Sigmoid colon (tissue), 7 donors: Measurements from ENCODE around the gene CLCN2. TPM values are rescaled to one million over a fixed set of nuclear protein-coding genes. Genes with fewer than 3 reads are reported as not detected.
A peak's percentile ranks its signal among the peaks of the same experiment; 100 is the strongest.

Experiments used
- DNase-seq: peaks from one replicate; pipeline ENCODE4 v3.0.0-alpha.2; 2019
- H3K27ac ChIP-seq, 4 donors: fragments of 200-600 bp; sonication (generic); one replicate each; pipeline ENCODE4 v1.5.1; 2016 to 2019; ENCODE audit warnings: mild to moderate bottlenecking in 1 of 4
- H3K27me3 ChIP-seq, 3 donors: fragments of 200-600 bp; sonication (generic); one replicate each; pipeline ENCODE4 v1.5.1; 2019; ENCODE audit warnings: mild to moderate bottlenecking in 1 of 3
- H3K36me3 ChIP-seq, 4 donors: fragments of 200-600 bp; sonication (generic); one replicate each; pipeline ENCODE4 v1.5.1; 2016 to 2019
- H3K4me1 ChIP-seq, 4 donors: fragments of 200-600 bp; sonication (generic); one replicate each; pipeline ENCODE4 v1.5.1; 2017 to 2019
- H3K4me3 ChIP-seq, 4 donors: fragments of 200-600 bp; sonication (generic); one replicate each; pipeline ENCODE4 v1.5.1; 2017 to 2019; ENCODE audit warnings: mild to moderate bottlenecking in 2 of 4, moderate library complexity in 1 of 4
- H3K9me3 ChIP-seq, 4 donors: fragments of 200-600 bp in 3 of 4; sonication (generic) in 3 of 4; one replicate each; pipeline versions ENCODE4 v1.5.1 to v1.6.1; 2013 to 2019
- EP300 ChIP-seq, 4 donors: sonication (generic); formaldehyde crosslinking; IDR thresholded peaks; one replicate each; pipeline ENCODE4 v1.6.1; 2017; ENCODE audit warnings: antibody characterized with exemption in 4 of 4
- POLR2A ChIP-seq, 2 donors: fragments of 450-650 bp; IDR thresholded peaks; one replicate each; pipeline ENCODE4 v1.6.1; 2016; ENCODE audit warnings: antibody characterized with exemption in 2 of 2, mild to moderate bottlenecking in 2 of 2, moderate library complexity in 2 of 2
- POLR2AphosphoS5 ChIP-seq, 4 donors: sonication (generic); formaldehyde crosslinking; IDR thresholded peaks; one replicate each; pipeline ENCODE4 v1.6.1; 2017; ENCODE audit warnings: antibody characterized with exemption in 4 of 4
- WGBS, 2 donors: extraction: QIAGEN DNeasy Blood & Tissue Kit; methylation state at CpG; one replicate each; pipeline ENCODE4 v1.1.7; 2013; 5-methylcytosine and 5-hydroxymethylcytosine counted together
- intact Hi-C: fragments of 100-400 bp; cut with DNase I; formaldehyde crosslinking; loops from one replicate; pipeline ENCODE4 v1.15.1; 2023
- polyA plus RNA-seq, 3 donors: library from polyadenylated mRNA; stranded (reverse); fragments of 200-250 nt; gene quantifications; one replicate each; pipeline ENCODE4 v1.2.3, GENCODE V29; 2013
- total RNA-seq, 4 donors: library from RNA; depleted of rRNA; stranded (reverse); fragments of >200 nt; gene quantifications; one replicate each; pipeline ENCODE4 v1.1.0, GENCODE V29; 2016
- TF ChIP-seq, protein P1 (sequence below), 4 experiments: fragments of 450-650 bp in 3 of 4; fragments of 200-600 bp in 1 of 4; IDR thresholded peaks; one replicate each; pipeline ENCODE4 v1.5.1; 2016 to 2019; ENCODE audit warnings: antibody characterized with exemption in 4 of 4, mild to moderate bottlenecking in 3 of 4, moderate library complexity in 2 of 4
- donor health status: healthy with polysubstance abuse.
- donor health status: Bipolar disorder and iron deficiency.
- donor health status: healthy.

Gene CLCN2
- total and polyA plus RNA-seq, 7 donors = 1.6 to 30.2 (median 3.3) TPM

DNA sequence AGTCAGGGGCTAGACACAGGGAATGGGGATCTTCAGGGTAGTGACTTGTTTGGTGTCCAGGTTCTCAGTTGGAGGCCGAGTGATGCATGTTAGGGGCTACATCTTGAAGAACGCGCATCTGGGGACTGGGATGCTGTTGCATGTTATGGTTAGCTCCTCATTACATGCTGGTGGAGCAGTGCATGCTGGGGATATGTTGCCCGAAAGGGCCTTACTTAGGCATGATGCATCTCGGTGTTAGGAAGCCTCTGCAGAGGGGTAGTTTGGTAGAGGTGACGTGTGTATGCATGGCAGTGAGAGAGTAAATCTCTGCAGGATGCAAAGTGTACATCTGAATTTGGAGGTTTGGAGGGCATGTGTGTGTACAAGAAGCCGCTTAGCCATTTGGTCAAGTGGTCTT, 44.6 kb downstream of the CLCN2 start:
- H3K4me3 ChIP-seq = peak overlapping the region in 3 of 4 donors; percentile 68 to 93 (median 82)
- peaks cover 11 to 40% (median 29%) of the 10 kb centered on the region in 4 donors for H3K36me3 ChIP-seq
- H3K4me1 ChIP-seq = peaks cover 0 to 69% (median 62%) of the 10 kb centered on the region in 4 donors
- H3K27me3 ChIP-seq = no peaks in the 10 kb centered on the region
- peak overlapping the region; percentile 98 to 99 (median 98) for H3K27ac ChIP-seq
- intact Hi-C loops = no loop called here
- no peaks in the 10 kb centered on the region for H3K9me3 ChIP-seq
- no peak for DNase-seq
- no peak for TF ChIP-seq EP300 (IDR thresholded peaks at IDR 0.05)
- TF ChIP-seq POLR2AphosphoS5 (IDR thresholded peaks at IDR 0.05) = no peak
- TF ChIP-seq, protein P1, sequence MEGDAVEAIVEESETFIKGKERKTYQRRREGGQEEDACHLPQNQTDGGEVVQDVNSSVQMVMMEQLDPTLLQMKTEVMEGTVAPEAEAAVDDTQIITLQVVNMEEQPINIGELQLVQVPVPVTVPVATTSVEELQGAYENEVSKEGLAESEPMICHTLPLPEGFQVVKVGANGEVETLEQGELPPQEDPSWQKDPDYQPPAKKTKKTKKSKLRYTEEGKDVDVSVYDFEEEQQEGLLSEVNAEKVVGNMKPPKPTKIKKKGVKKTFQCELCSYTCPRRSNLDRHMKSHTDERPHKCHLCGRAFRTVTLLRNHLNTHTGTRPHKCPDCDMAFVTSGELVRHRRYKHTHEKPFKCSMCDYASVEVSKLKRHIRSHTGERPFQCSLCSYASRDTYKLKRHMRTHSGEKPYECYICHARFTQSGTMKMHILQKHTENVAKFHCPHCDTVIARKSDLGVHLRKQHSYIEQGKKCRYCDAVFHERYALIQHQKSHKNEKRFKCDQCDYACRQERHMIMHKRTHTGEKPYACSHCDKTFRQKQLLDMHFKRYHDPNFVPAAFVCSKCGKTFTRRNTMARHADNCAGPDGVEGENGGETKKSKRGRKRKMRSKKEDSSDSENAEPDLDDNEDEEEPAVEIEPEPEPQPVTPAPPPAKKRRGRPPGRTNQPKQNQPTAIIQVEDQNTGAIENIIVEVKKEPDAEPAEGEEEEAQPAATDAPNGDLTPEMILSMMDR (IDR thresholded peaks at IDR 0.05) = no peak
- no peak for TF ChIP-seq POLR2A (IDR thresholded peaks at IDR 0.05)
- 84 to 86% methylated on average over 7 of the region's 7 CpGs for WGBS, 2 donors

DNA sequence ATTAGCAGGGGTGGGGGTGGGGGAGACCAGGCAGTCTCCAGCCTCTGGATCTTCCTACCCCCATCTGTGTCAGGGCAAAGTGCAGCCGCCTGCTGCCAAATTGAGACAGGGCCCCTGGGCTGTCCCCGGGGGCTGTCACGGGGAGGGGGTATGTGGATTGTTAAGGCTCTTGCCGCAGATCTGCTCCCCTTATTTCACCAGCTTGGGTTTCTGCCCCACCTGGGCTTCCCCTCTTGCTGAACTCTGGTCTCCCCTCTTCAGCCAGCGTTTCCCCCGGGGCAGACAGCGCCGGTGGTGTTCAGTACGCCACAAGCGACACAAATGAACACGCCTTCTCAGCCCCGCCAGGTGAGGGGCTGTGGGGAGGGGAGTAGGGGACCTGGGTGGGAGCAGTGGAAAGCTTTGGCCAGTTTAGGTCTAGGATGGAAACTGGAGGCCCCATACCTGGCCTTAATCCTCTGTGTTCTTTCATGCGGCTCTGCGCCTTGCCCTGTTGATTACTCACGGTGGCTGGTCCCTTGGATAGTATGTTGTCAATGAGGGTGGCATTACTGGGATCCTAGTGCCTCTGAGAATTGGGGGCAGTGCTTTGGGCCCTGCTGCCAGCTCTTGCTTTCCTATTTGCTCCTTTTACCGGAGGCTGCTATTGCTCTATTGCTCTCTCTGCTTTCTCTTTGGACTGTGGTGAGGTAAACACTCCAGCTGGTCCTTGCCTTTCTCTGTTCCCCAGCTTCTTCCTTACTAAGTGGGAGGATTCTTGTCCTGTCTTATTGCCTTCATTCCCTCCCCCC, 45.3 kb downstream of the CLCN2 start:
- 12 to 45% methylated on average over 16 of the region's 16 CpGs for WGBS, 2 donors
- Histone ChIP-seq H3K9me3 (no peaks in the 10 kb centered on the region), H3K4me1 (peaks cover 0 to 62% (median 55%) of the 10 kb centered on the region in 4 donors), H3K36me3 (peaks cover 4 to 32% (median 22%) of the 10 kb centered on the region in 4 donors), H3K27me3 (no peaks in the 10 kb centered on the region), H3K27ac (peak overlapping the region; percentile 98 to 99 (median 98)), H3K4me3 (peak overlapping the region; percentile 68 to 93 (median 88))
- DNase-seq = no peak
- intact Hi-C loops = loop anchor here (2.0 kb wide), 1 partner anchor 47 kb away; no protein-coding TSS in a partner anchor
- no peak for TF ChIP-seq POLR2AphosphoS5 (IDR thresholded peaks at IDR 0.05)
- no peak for TF ChIP-seq POLR2A (IDR thresholded peaks at IDR 0.05)
- no peak for TF ChIP-seq EP300 (IDR thresholded peaks at IDR 0.05)
- TF ChIP-seq, protein P1 (IDR thresholded peaks at IDR 0.05) = no peak

DNA sequence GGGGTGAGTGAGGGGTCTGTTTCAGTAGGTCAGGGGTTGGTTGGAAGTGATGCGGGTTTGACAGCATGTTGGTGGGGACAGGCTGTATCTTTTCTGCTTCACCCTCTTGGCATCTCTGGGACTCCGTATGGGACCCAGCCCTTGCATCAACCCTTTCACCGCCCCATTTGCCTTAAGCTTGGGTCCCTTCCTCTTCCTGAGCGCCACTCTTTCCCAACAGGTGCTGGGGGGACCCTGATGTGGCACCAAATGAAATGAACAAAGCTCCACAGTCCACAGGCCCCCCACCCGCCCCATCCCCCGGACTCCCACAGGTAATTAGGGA, 45.9 kb downstream of the CLCN2 start:
- peak overlapping the region; percentile 98 to 99 (median 98) for H3K27ac ChIP-seq
- no peak for TF ChIP-seq POLR2AphosphoS5 (IDR thresholded peaks at IDR 0.05)
- 2 to 22% methylated on average over 6 of the region's 6 CpGs for WGBS, 2 donors
- peak overlapping the region; percentile 68 to 93 (median 88) for H3K4me3 ChIP-seq
- H3K27me3 ChIP-seq = no peaks in the 10 kb centered on the region
- H3K9me3 ChIP-seq = no peaks in the 10 kb centered on the region
- peaks cover 0 to 27% (median 17%) of the 10 kb centered on the region in 4 donors for H3K36me3 ChIP-seq
- DNase-seq = no peak
- H3K4me1 ChIP-seq = peaks cover 0 to 56% (median 49%) of the 10 kb centered on the region in 4 donors
- intact Hi-C loops = loop anchor here (2.0 kb wide), 1 partner anchor 47 kb away; no protein-coding TSS in a partner anchor

DNA sequence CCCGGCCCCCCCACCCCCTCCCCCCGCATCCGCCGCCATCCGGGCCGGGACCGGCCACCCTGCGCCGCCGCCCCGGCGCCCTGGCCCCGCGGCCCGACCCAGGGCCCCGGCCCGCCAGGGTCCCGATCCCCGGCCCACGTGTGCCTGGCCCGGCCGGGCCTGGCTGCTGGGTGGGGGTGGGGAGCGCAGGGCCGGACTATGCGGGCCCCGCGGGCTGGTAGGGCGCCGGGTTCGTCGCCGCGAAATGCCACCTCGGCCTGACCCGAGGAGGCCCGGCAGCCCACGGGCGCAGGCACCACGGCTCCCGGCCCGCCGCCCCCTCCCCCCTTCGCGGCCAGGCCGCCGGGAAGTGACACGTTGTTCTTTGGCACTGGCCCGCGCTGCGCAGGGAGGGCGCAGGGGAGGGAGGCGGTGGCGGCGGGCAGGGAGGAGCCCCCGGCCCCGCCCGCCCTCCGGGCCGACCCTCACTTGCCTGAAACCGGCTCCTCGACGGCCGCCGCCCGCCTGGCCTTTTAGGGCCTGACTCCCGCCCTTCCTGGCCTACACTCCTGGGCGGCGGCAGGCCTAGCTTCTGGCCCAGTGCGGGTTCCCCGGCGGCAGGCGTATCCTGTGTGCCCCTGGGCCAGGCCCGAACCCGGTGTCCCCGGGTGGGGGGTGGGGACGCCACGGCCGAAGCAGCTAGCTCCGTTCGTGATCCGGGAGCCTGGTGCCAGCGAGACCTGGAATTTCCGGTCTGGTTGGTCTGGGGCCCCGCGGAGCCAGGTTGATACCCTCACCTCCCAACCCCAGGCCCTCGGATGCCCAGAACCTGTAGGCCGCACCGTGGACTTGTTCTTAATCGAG, 46.5 kb downstream of the CLCN2 start:
- Histone ChIP-seq H3K4me3 (peak overlapping the region; percentile 68 to 93 (median 88)), H3K27me3 (no peaks in the 10 kb centered on the region), H3K9me3 (no peaks in the 10 kb centered on the region), H3K4me1 (peaks cover 0 to 51% (median 45%) of the 10 kb centered on the region in 4 donors), H3K36me3 (peaks cover 0 to 24% (median 16%) of the 10 kb centered on the region in 4 donors), H3K27ac (peak overlapping the region; percentile 98 to 99 (median 98))
- intact Hi-C loops = loop anchor here (1.0 to 2.0 kb wide), 2 partner anchors 22 to 48 kb away; partner anchors contain the start of gene FAM131A
- TF ChIP-seq EP300 (IDR thresholded peaks at IDR 0.05) = peak in 1 of 4 donors; percentile 66
- TF ChIP-seq POLR2AphosphoS5 (IDR thresholded peaks at IDR 0.05) = peak; percentile 52 to 84 (median 78)
- TF ChIP-seq POLR2A (IDR thresholded peaks at IDR 0.05) = peak; percentile 27 to 42
- TF ChIP-seq, protein P1 (IDR thresholded peaks at IDR 0.05) = no peak
- 1% methylated on average over 89 of the region's 89 CpGs for whole genome bisulfite sequencing, 2 donors
- peak; percentile 94 for DNase-seq
